ENCODE results near the gene ATP11B. TPM values are rescaled to one million over a fixed set of nuclear protein-coding genes. Genes with fewer than 3 reads are reported as not detected.

Gene ATP11B
- total and polyA plus RNA-seq, 2 experiments from 2014 or later = 5.8 to 24.7 TPM

DNA sequence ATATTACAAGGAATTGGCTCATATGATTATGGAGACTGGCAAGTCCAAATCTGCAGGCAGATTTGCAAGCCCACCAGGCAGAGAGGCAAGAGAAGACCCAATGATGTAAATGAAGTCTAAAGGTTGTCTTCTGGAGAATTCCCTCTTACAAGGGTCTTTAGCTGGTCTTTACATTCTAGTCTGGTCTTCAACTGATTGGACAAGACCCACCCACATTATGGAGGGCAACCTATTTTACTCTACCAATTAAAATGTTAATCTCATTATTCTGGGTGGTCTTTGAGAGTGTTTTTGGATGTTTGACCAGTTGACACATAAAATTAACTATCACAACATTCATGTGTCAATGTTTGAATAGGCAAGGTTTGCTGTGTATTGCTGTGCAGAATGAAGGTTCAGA lies 28.0 kb upstream of the ATP11B start (continued):
- TF ChIP-seq, protein P1, sequence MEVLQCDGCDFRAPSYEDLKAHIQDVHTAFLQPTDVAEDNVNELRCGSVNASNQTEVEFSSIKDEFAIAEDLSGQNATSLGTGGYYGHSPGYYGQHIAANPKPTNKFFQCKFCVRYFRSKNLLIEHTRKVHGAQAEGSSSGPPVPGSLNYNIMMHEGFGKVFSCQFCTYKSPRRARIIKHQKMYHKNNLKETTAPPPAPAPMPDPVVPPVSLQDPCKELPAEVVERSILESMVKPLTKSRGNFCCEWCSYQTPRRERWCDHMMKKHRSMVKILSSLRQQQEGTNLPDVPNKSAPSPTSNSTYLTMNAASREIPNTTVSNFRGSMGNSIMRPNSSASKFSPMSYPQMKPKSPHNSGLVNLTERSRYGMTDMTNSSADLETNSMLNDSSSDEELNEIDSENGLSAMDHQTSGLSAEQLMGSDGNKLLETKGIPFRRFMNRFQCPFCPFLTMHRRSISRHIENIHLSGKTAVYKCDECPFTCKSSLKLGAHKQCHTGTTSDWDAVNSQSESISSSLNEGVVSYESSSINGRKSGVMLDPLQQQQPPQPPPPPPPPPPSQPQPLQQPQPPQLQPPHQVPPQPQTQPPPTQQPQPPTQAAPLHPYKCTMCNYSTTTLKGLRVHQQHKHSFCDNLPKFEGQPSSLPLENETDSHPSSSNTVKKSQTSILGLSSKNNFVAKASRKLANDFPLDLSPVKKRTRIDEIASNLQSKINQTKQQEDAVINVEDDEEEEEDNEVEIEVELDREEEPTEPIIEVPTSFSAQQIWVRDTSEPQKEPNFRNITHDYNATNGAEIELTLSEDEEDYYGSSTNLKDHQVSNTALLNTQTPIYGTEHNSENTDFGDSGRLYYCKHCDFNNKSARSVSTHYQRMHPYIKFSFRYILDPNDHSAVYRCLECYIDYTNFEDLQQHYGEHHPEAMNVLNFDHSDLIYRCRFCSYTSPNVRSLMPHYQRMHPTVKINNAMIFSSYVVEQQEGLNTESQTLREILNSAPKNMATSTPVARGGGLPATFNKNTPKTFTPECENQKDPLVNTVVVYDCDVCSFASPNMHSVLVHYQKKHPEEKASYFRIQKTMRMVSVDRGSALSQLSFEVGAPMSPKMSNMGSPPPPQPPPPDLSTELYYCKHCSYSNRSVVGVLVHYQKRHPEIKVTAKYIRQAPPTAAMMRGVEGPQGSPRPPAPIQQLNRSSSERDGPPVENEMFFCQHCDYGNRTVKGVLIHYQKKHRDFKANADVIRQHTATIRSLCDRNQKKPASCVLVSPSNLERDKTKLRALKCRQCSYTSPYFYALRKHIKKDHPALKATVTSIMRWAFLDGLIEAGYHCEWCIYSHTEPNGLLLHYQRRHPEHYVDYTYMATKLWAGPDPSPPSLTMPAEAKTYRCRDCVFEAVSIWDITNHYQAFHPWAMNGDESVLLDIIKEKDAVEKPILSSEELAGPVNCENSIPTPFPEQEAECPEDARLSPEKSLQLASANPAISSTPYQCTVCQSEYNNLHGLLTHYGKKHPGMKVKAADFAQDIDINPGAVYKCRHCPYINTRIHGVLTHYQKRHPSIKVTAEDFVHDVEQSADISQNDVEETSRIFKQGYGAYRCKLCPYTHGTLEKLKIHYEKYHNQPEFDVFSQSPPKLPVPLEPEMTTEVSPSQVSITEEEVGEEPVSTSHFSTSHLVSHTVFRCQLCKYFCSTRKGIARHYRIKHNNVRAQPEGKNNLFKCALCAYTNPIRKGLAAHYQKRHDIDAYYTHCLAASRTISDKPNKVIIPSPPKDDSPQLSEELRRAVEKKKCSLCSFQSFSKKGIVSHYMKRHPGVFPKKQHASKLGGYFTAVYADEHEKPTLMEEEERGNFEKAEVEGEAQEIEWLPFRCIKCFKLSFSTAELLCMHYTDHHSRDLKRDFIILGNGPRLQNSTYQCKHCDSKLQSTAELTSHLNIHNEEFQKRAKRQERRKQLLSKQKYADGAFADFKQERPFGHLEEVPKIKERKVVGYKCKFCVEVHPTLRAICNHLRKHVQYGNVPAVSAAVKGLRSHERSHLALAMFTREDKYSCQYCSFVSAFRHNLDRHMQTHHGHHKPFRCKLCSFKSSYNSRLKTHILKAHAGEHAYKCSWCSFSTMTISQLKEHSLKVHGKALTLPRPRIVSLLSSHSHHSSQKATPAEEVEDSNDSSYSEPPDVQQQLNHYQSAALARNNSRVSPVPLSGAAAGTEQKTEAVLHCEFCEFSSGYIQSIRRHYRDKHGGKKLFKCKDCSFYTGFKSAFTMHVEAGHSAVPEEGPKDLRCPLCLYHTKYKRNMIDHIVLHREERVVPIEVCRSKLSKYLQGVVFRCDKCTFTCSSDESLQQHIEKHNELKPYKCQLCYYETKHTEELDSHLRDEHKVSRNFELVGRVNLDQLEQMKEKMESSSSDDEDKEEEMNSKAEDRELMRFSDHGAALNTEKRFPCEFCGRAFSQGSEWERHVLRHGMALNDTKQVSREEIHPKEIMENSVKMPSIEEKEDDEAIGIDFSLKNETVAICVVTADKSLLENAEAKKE (CRISPR knock-in tag; IDR thresholded peaks at IDR 0.05) = no peak
- no peak for TF ChIP-seq EZH2phosphoT487 (IDR thresholded peaks at IDR 0.05; ENCODE audit: unreplicated experiment)

DNA sequence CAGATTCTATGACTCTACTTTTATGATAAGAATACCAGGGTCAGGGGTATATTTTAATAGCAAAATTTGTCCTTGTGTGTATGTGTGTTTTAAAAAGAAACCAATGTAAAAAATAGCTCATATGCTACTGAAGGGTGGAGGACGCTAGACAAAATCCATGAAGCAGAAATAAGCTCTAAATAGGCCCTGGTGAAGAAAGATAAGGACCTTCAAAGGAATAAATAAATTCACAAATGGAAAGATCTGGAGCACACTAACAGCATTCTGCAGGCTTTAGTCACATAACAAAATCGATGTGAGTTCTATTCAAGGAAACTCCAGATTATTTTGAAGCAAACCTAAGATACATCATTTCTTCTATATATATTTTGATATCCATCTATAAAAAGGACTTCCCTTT lies 27.2 kb upstream of the ATP11B start:
- Histone ChIP-seq H3K36me3 (ENCODE audit: insufficient read depth) (no peaks in the 10 kb centered on the region), H3K27ac (ENCODE audit: low read depth) (no peak overlapping the region), H3K27me3 (ENCODE audit: insufficient read depth) (no peaks in the 10 kb centered on the region), H3K4me2 (no peak overlapping the region), H2AFZ (no peak overlapping the region), H3K4me1 (ENCODE audit: insufficient read depth) (no peaks in the 10 kb centered on the region), H3K4me3 (no peak overlapping the region), H3F3A (replicated peaks; ENCODE audit: low read depth) (no peaks in the 10 kb centered on the region), H4K20me1 (replicated peaks; ENCODE audit: insufficient read depth) (no peaks in the 10 kb centered on the region), H3K79me2 (replicated peaks; ENCODE audit: insufficient read depth) (no peaks in the 10 kb centered on the region), H3K9me2 (ENCODE audit: insufficient read depth) (no peaks in the 10 kb centered on the region)
- Mint-ChIP-seq H3K36me3 (ENCODE audit: low read depth) (no peaks in the 10 kb centered on the region), H3K4me3 (no peak overlapping the region), H3K4me1 (no peaks in the 10 kb centered on the region), H3K27ac (no peak overlapping the region), H3K9me3 (no peaks in the 10 kb centered on the region), H3K27me3 (ENCODE audit: insufficient read depth, low read depth, poor library complexity) (no peaks in the 10 kb centered on the region)
- ATAC-seq (no peak), DNase-seq (ENCODE audit: low spot score) (no peak)
- TF ChIP-seq, protein P2, sequence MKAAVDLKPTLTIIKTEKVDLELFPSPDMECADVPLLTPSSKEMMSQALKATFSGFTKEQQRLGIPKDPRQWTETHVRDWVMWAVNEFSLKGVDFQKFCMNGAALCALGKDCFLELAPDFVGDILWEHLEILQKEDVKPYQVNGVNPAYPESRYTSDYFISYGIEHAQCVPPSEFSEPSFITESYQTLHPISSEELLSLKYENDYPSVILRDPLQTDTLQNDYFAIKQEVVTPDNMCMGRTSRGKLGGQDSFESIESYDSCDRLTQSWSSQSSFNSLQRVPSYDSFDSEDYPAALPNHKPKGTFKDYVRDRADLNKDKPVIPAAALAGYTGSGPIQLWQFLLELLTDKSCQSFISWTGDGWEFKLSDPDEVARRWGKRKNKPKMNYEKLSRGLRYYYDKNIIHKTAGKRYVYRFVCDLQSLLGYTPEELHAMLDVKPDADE (IDR thresholded peaks at IDR 0.05) = no peak
- TF ChIP-seq, protein P3, sequence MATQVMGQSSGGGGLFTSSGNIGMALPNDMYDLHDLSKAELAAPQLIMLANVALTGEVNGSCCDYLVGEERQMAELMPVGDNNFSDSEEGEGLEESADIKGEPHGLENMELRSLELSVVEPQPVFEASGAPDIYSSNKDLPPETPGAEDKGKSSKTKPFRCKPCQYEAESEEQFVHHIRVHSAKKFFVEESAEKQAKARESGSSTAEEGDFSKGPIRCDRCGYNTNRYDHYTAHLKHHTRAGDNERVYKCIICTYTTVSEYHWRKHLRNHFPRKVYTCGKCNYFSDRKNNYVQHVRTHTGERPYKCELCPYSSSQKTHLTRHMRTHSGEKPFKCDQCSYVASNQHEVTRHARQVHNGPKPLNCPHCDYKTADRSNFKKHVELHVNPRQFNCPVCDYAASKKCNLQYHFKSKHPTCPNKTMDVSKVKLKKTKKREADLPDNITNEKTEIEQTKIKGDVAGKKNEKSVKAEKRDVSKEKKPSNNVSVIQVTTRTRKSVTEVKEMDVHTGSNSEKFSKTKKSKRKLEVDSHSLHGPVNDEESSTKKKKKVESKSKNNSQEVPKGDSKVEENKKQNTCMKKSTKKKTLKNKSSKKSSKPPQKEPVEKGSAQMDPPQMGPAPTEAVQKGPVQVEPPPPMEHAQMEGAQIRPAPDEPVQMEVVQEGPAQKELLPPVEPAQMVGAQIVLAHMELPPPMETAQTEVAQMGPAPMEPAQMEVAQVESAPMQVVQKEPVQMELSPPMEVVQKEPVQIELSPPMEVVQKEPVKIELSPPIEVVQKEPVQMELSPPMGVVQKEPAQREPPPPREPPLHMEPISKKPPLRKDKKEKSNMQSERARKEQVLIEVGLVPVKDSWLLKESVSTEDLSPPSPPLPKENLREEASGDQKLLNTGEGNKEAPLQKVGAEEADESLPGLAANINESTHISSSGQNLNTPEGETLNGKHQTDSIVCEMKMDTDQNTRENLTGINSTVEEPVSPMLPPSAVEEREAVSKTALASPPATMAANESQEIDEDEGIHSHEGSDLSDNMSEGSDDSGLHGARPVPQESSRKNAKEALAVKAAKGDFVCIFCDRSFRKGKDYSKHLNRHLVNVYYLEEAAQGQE (IDR thresholded peaks at IDR 0.05; ENCODE audit: unreplicated experiment) = no peak
- TF ChIP-seq POLR2AphosphoS5 (IDR thresholded peaks at IDR 0.05; ENCODE audit: low read depth) = no peak
- no peak for TF ChIP-seq ZNF114 (CRISPR knock-in tag; IDR thresholded peaks at IDR 0.05)
- TF ChIP-seq STAT1 (IDR thresholded peaks at IDR 0.05; ENCODE audit: unreplicated experiment) = no peak
- TF ChIP-seq EZH2 (IDR thresholded peaks at IDR 0.05; ENCODE audit: low read depth, unreplicated experiment) = no peak
